HuH-7.5 (cell line): ENCODE data around the gene GORASP2.

Source experiments
- DNase-seq: peaks from one replicate; pipeline ENCODE4 v3.0.0; 2011; ENCODE audit warnings: low spot score

The GORASP2 gene

GRCh38 chr2:170923799-170924198, 5.3 kb upstream of the GORASP2 start:
- DNase-seq = no peak

- no peak for DNase-seq
These were observed 4.1 kb upstream of the GORASP2 start for GRCh38 chr2:170924969-170925368.

- no peak for DNase-seq
These were observed 3.1 kb upstream of the GORASP2 start for GRCh38 chr2:170925923-170926322.

- DNase-seq = no peak
These were observed 2.2 kb upstream of the GORASP2 start for GRCh38 chr2:170926743-170927297.

- DNase-seq = peak; percentile 52
These were observed 823 bp upstream of the GORASP2 start for GRCh38 chr2:170928036-170928823.

- DNase-seq = peak; percentile 56
These were observed 615 bp downstream of the GORASP2 start for GRCh38 chr2:170929686-170930050.

- peak; percentile 53 for DNase-seq
These were observed 1.3 kb downstream of the GORASP2 start for GRCh38 chr2:170930131-170930990.

- DNase-seq = no peak
These were observed 1.9 kb downstream of the GORASP2 start for GRCh38 chr2:170930991-170931266.

GRCh38 chr2:170932166-170932565, 3.1 kb downstream of the GORASP2 start:
- DNase-seq = no peak

- no peak for DNase-seq
These were observed 3.9 kb downstream of the GORASP2 start for GRCh38 chr2:170932948-170933347.

- DNase-seq = no peak
These were observed 8.8 kb downstream of the GORASP2 start for GRCh38 chr2:170937709-170938379.

- DNase-seq = no peak
These were observed 11.0 kb downstream of the GORASP2 start for GRCh38 chr2:170940066-170940465.

- DNase-seq = no peak
These were observed 13.6 kb downstream of the GORASP2 start for GRCh38 chr2:170942615-170943014.

- DNase-seq = no peak
These were observed 14.0 kb downstream of the GORASP2 start for GRCh38 chr2:170943041-170943440.

- DNase-seq = no peak
These were observed 14.5 kb downstream of the GORASP2 start for GRCh38 chr2:170943596-170943995.

GRCh38 chr2:170944545-170944944, 15.5 kb downstream of the GORASP2 start:
- no peak for DNase-seq

- no peak for DNase-seq
These were observed 20.4 kb downstream of the GORASP2 start for GRCh38 chr2:170949415-170949814.

- DNase-seq = no peak
These were observed 21.2 kb downstream of the GORASP2 start for GRCh38 chr2:170950221-170950761.

- DNase-seq = no peak
These were observed 24.9 kb downstream of the GORASP2 start for GRCh38 chr2:170953941-170954340.

- no peak for DNase-seq
These were observed 34.3 kb downstream of the GORASP2 start for GRCh38 chr2:170963386-170963785.

GRCh38 chr2:170965446-170966225, 36.6 kb downstream of the GORASP2 start:
- no peak for DNase-seq
